ENCODE results near the gene SERINC3.

SERINC3 gene

GRCh38 chr20:44468044-44468782 lies 53.7 kb downstream of the SERINC3 start:
- Histone ChIP-seq H3K27ac (ENCODE audit: low read length) (no peak overlapping the region), H3K4me1 (ENCODE audit: control insufficient read depth, insufficient read depth, low read length) (no peaks in the 10 kb centered on the region)

GRCh38 chr20:44467289-44467883 lies 54.5 kb downstream of the SERINC3 start:
- H3K9ac ChIP-seq (ENCODE audit: low read length in 2 of 2): no peak overlapping the region
- no peaks in the 10 kb centered on the region for H3K4me1 ChIP-seq (ENCODE audit: control insufficient read depth, insufficient read depth, low read length)
- H3K36me3 ChIP-seq (ENCODE audit: control insufficient read depth in 2 of 2, insufficient read depth in 2 of 2, low read length in 2 of 2): no peaks in the 10 kb centered on the region
- H3K9me3 ChIP-seq (ENCODE audit: control insufficient read depth in 2 of 2, low read length in 2 of 2): no peaks in the 10 kb centered on the region
- no peak overlapping the region for H3K27ac ChIP-seq (ENCODE audit: low read length)
- H3K27me3 ChIP-seq (ENCODE audit: control insufficient read depth in 1 of 2, insufficient read depth in 2 of 2, low read length in 2 of 2): peaks cover 0 to 2% of the 10 kb centered on the region in 2 donors
- no peak overlapping the region for H3K4me3 ChIP-seq (ENCODE audit: low read length in 2 of 2)

More at GRCh38 chr20:44468044-44468782, 53.7 kb downstream of the SERINC3 start:
- H3K9ac ChIP-seq (ENCODE audit: low read length in 2 of 2): no peak overlapping the region
- peaks cover 0 to 2% of the 10 kb centered on the region in 2 donors for H3K27me3 ChIP-seq (ENCODE audit: control insufficient read depth in 1 of 2, insufficient read depth in 2 of 2, low read length in 2 of 2)
- H3K9me3 ChIP-seq (ENCODE audit: control insufficient read depth in 2 of 2, low read length in 2 of 2): no peaks in the 10 kb centered on the region
- no peak overlapping the region for H3K4me3 ChIP-seq (ENCODE audit: low read length in 2 of 2)
- no peaks in the 10 kb centered on the region for H3K36me3 ChIP-seq (ENCODE audit: control insufficient read depth in 2 of 2, insufficient read depth in 2 of 2, low read length in 2 of 2)

- Histone ChIP-seq H3K36me3 (ENCODE audit: control insufficient read depth in 2 of 2, insufficient read depth in 2 of 2, low read length in 2 of 2) (no peaks in the 10 kb centered on the region), H3K9me3 (ENCODE audit: control insufficient read depth in 2 of 2, low read length in 2 of 2) (no peaks in the 10 kb centered on the region), H3K4me3 (ENCODE audit: low read length in 2 of 2) (no peak overlapping the region), H3K27ac (ENCODE audit: low read length) (no peak overlapping the region), H3K9ac (ENCODE audit: low read length in 2 of 2) (no peak overlapping the region), H3K4me1 (ENCODE audit: control insufficient read depth, insufficient read depth, low read length) (no peaks in the 10 kb centered on the region), H3K27me3 (ENCODE audit: control insufficient read depth in 1 of 2, insufficient read depth in 2 of 2, low read length in 2 of 2) (peaks cover 0 to 2% of the 10 kb centered on the region in 2 donors)
Measured at GRCh38 chr20:44465001-44465560, 56.8 kb downstream of the SERINC3 start.

- Histone ChIP-seq H3K36me3 (ENCODE audit: control insufficient read depth in 2 of 2, insufficient read depth in 2 of 2, low read length in 2 of 2) (no peaks in the 10 kb centered on the region), H3K9me3 (ENCODE audit: control insufficient read depth in 2 of 2, low read length in 2 of 2) (no peaks in the 10 kb centered on the region), H3K9ac (ENCODE audit: low read length in 2 of 2) (no peak overlapping the region), H3K27ac (ENCODE audit: low read length) (no peak overlapping the region), H3K4me3 (ENCODE audit: low read length in 2 of 2) (no peak overlapping the region), H3K4me1 (ENCODE audit: control insufficient read depth, insufficient read depth, low read length) (no peaks in the 10 kb centered on the region), H3K27me3 (ENCODE audit: control insufficient read depth in 1 of 2, insufficient read depth in 2 of 2, low read length in 2 of 2) (peaks cover 0 to 2% of the 10 kb centered on the region in 2 donors)
Measured at GRCh38 chr20:44464514-44464913, 57.4 kb downstream of the SERINC3 start.

GRCh38 chr20:44463466-44463865 lies 58.4 kb downstream of the SERINC3 start:
- Histone ChIP-seq H3K36me3 (ENCODE audit: control insufficient read depth in 2 of 2, insufficient read depth in 2 of 2, low read length in 2 of 2) (no peaks in the 10 kb centered on the region), H3K4me3 (ENCODE audit: low read length in 2 of 2) (no peak overlapping the region), H3K27ac (ENCODE audit: low read length) (no peak overlapping the region)

GRCh38 chr20:44461803-44462174 lies 60.1 kb downstream of the SERINC3 start:
- Histone ChIP-seq H3K9ac (ENCODE audit: low read length in 2 of 2) (no peak overlapping the region), H3K9me3 (ENCODE audit: control insufficient read depth in 2 of 2, low read length in 2 of 2) (no peaks in the 10 kb centered on the region), H3K4me3 (ENCODE audit: low read length in 2 of 2) (no peak overlapping the region), H3K36me3 (ENCODE audit: control insufficient read depth in 2 of 2, insufficient read depth in 2 of 2, low read length in 2 of 2) (no peaks in the 10 kb centered on the region), H3K27me3 (ENCODE audit: control insufficient read depth in 1 of 2, insufficient read depth in 2 of 2, low read length in 2 of 2) (no peaks in the 10 kb centered on the region), H3K27ac (ENCODE audit: low read length) (no peak overlapping the region), H3K4me1 (ENCODE audit: control insufficient read depth, insufficient read depth, low read length) (no peaks in the 10 kb centered on the region)

More at GRCh38 chr20:44463466-44463865, 58.4 kb downstream of the SERINC3 start:
- Histone ChIP-seq H3K27me3 (ENCODE audit: control insufficient read depth in 1 of 2, insufficient read depth in 2 of 2, low read length in 2 of 2) (peaks cover 0 to 2% of the 10 kb centered on the region in 2 donors), H3K9me3 (ENCODE audit: control insufficient read depth in 2 of 2, low read length in 2 of 2) (no peaks in the 10 kb centered on the region), H3K4me1 (ENCODE audit: control insufficient read depth, insufficient read depth, low read length) (no peaks in the 10 kb centered on the region), H3K9ac (ENCODE audit: low read length in 2 of 2) (no peak overlapping the region)

GRCh38 chr20:44461142-44461802 lies 60.6 kb downstream of the SERINC3 start:
- no peaks in the 10 kb centered on the region for H3K36me3 ChIP-seq (ENCODE audit: control insufficient read depth in 2 of 2, insufficient read depth in 2 of 2, low read length in 2 of 2)
- H3K4me1 ChIP-seq (ENCODE audit: control insufficient read depth, insufficient read depth, low read length): no peaks in the 10 kb centered on the region
- H3K9ac ChIP-seq (ENCODE audit: low read length in 2 of 2): no peak overlapping the region
- H3K4me3 ChIP-seq (ENCODE audit: low read length in 2 of 2): no peak overlapping the region
- no peaks in the 10 kb centered on the region for H3K9me3 ChIP-seq (ENCODE audit: control insufficient read depth in 2 of 2, low read length in 2 of 2)
- H3K27me3 ChIP-seq (ENCODE audit: control insufficient read depth in 1 of 2, insufficient read depth in 2 of 2, low read length in 2 of 2): no peaks in the 10 kb centered on the region
- H3K27ac ChIP-seq (ENCODE audit: low read length): no peak overlapping the region

- no peaks in the 10 kb centered on the region for H3K9me3 ChIP-seq (ENCODE audit: control insufficient read depth in 2 of 2, low read length in 2 of 2)
- H3K9ac ChIP-seq (ENCODE audit: low read length in 2 of 2): no peak overlapping the region
- H3K27ac ChIP-seq (ENCODE audit: low read length): no peak overlapping the region
- no peaks in the 10 kb centered on the region for H3K4me1 ChIP-seq (ENCODE audit: control insufficient read depth, insufficient read depth, low read length)
- H3K27me3 ChIP-seq (ENCODE audit: control insufficient read depth in 1 of 2, insufficient read depth in 2 of 2, low read length in 2 of 2): no peaks in the 10 kb centered on the region
- no peaks in the 10 kb centered on the region for H3K36me3 ChIP-seq (ENCODE audit: control insufficient read depth in 2 of 2, insufficient read depth in 2 of 2, low read length in 2 of 2)
- no peak overlapping the region for H3K4me3 ChIP-seq (ENCODE audit: low read length in 2 of 2)
Measured at GRCh38 chr20:44460795-44461141, 61.1 kb downstream of the SERINC3 start.

GRCh38 chr20:44459271-44459670 lies 62.6 kb downstream of the SERINC3 start:
- H3K27me3 ChIP-seq (ENCODE audit: control insufficient read depth in 1 of 2, insufficient read depth in 2 of 2, low read length in 2 of 2): no peaks in the 10 kb centered on the region
- H3K4me1 ChIP-seq (ENCODE audit: control insufficient read depth, insufficient read depth, low read length): no peaks in the 10 kb centered on the region
- no peak overlapping the region for H3K27ac ChIP-seq (ENCODE audit: low read length)
- H3K4me3 ChIP-seq (ENCODE audit: low read length in 2 of 2): no peak overlapping the region
- H3K9ac ChIP-seq (ENCODE audit: low read length in 2 of 2): no peak overlapping the region
- no peaks in the 10 kb centered on the region for H3K36me3 ChIP-seq (ENCODE audit: control insufficient read depth in 2 of 2, insufficient read depth in 2 of 2, low read length in 2 of 2)
- H3K9me3 ChIP-seq (ENCODE audit: control insufficient read depth in 2 of 2, low read length in 2 of 2): no peaks in the 10 kb centered on the region

- Histone ChIP-seq H3K27ac (ENCODE audit: low read length) (no peak overlapping the region), H3K4me1 (ENCODE audit: control insufficient read depth, insufficient read depth, low read length) (no peaks in the 10 kb centered on the region), H3K4me3 (ENCODE audit: low read length in 2 of 2) (no peak overlapping the region), H3K36me3 (ENCODE audit: control insufficient read depth in 2 of 2, insufficient read depth in 2 of 2, low read length in 2 of 2) (no peaks in the 10 kb centered on the region), H3K9ac (ENCODE audit: low read length in 2 of 2) (no peak overlapping the region), H3K27me3 (ENCODE audit: control insufficient read depth in 1 of 2, insufficient read depth in 2 of 2, low read length in 2 of 2) (no peaks in the 10 kb centered on the region), H3K9me3 (ENCODE audit: control insufficient read depth in 2 of 2, low read length in 2 of 2) (no peaks in the 10 kb centered on the region)
Measured at GRCh38 chr20:44457016-44457415, 64.9 kb downstream of the SERINC3 start.
